Measurements from ENCODE around the gene ITGB8. TPM values are rescaled to one million over a fixed set of nuclear protein-coding genes. Genes with fewer than 3 reads are reported as not detected.

ITGB8 gene
- total RNA-seq, 1 donor from 2014 or later, result 19.0 TPM

DNA sequence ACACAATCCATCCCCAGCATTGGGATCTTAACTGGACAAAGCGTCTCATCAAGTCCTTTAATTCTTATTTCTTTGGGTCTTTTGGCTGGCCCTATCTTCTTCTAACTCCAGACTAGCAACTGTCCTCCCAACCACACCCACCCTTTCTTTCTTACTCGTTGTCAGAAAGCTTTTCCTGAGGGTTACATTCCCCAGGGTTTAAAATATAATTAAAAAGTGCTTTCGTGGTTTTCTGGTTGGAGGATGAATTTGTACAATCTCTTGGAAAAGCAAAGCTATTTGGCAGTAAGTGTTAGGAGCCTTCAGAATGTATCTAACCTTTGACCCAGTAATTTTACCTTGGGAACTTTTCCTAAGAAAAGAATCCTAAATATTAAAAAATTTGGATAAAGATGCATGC is 10.4 kb upstream of the ITGB8 start:
- no peaks in the 10 kb centered on the region for H3K9me3 Mint-ChIP-seq (ENCODE audit: unreplicated experiment)
- no peak overlapping the region for H3K27ac Mint-ChIP-seq (ENCODE audit: unreplicated experiment)
- H3K27me3 Mint-ChIP-seq (ENCODE audit: unreplicated experiment), result no peaks in the 10 kb centered on the region
- H3K36me3 Mint-ChIP-seq (ENCODE audit: unreplicated experiment), result no peaks in the 10 kb centered on the region
- peaks cover 7% of the 10 kb centered on the region for H3K4me1 Mint-ChIP-seq (ENCODE audit: low read depth, unreplicated experiment)
- DNase-seq, result no peak
- TF ChIP-seq CTCF (IDR thresholded peaks at IDR 0.05; ENCODE audit: partially characterized antibody, unreplicated experiment), result no peak
- no peak overlapping the region for H3K4me3 Mint-ChIP-seq (ENCODE audit: unreplicated experiment)

DNA sequence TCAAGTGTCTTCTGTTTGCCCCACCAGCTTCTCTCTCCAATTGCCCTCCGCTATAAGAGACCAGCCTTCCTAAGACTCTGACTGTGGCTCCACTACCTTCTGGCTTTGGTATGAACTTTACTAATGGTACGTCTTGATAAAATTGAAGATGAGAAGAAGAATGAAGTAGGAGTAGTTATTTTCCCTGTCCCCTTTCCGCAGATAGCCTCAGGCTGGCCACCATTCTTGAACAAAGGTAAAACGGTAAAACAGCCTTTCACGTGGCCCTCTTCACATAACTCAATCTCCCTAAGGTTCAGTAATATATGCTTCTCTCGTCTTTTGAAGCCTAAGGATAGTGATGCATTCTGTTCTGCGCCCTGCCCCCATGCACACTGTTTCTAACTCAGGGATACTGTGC is 9.9 kb upstream of the ITGB8 start:
- Mint-ChIP-seq H3K27ac (ENCODE audit: unreplicated experiment) (no peak overlapping the region), H3K9me3 (ENCODE audit: unreplicated experiment) (no peaks in the 10 kb centered on the region), H3K4me1 (ENCODE audit: low read depth, unreplicated experiment) (peaks cover 7% of the 10 kb centered on the region), H3K4me3 (ENCODE audit: unreplicated experiment) (no peak overlapping the region), H3K27me3 (ENCODE audit: unreplicated experiment) (no peaks in the 10 kb centered on the region), H3K36me3 (ENCODE audit: unreplicated experiment) (no peaks in the 10 kb centered on the region)
- no peak for DNase-seq
- TF ChIP-seq CTCF (IDR thresholded peaks at IDR 0.05; ENCODE audit: partially characterized antibody, unreplicated experiment), result no peak

GRCh38 chr7:20323595-20323994 is 7.1 kb upstream of the ITGB8 start:
- H3K27ac Mint-ChIP-seq (ENCODE audit: unreplicated experiment), result no peak overlapping the region

DNA sequence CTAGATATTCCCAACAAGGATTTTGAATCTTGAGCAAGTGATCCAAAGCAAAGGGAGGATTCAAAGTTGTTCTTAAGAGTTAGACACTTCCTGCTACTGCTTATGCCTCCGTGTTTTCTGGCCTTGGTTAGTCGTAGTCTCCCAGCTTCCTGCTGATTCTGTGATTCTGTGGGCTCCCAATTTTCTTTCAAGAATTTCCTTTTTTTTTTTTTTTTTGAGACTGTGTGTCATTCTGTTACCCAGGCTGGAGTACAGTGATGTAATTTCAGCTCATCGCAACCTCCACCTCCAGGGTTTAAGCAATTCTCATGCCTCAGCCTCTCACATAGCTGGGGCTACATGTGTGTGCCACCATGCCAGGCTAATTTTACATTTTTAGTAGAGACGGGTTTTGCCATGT is 4.4 kb upstream of the ITGB8 start:
- no peak overlapping the region for H3K4me3 Mint-ChIP-seq (ENCODE audit: unreplicated experiment)
- TF ChIP-seq CTCF (IDR thresholded peaks at IDR 0.05; ENCODE audit: partially characterized antibody, unreplicated experiment), result no peak
- no peak overlapping the region for H3K27ac Mint-ChIP-seq (ENCODE audit: unreplicated experiment)
- H3K4me1 Mint-ChIP-seq (ENCODE audit: low read depth, unreplicated experiment), result peaks cover 2% of the 10 kb centered on the region
- peaks cover 16% of the 10 kb centered on the region for H3K9me3 Mint-ChIP-seq (ENCODE audit: unreplicated experiment)
- H3K27me3 Mint-ChIP-seq (ENCODE audit: unreplicated experiment), result peaks cover 12% of the 10 kb centered on the region
- no peaks in the 10 kb centered on the region for H3K36me3 Mint-ChIP-seq (ENCODE audit: unreplicated experiment)
- no peak for DNase-seq

More at GRCh38 chr7:20323595-20323994, 7.1 kb upstream of the ITGB8 start:
- no peaks in the 10 kb centered on the region for H3K36me3 Mint-ChIP-seq (ENCODE audit: unreplicated experiment)
- peaks cover 2% of the 10 kb centered on the region for H3K4me1 Mint-ChIP-seq (ENCODE audit: low read depth, unreplicated experiment)
- H3K27me3 Mint-ChIP-seq (ENCODE audit: unreplicated experiment), result no peaks in the 10 kb centered on the region
- no peaks in the 10 kb centered on the region for H3K9me3 Mint-ChIP-seq (ENCODE audit: unreplicated experiment)
- no peak for DNase-seq
- no peak overlapping the region for H3K4me3 Mint-ChIP-seq (ENCODE audit: unreplicated experiment)
- TF ChIP-seq CTCF (IDR thresholded peaks at IDR 0.05; ENCODE audit: partially characterized antibody, unreplicated experiment), result no peak

DNA sequence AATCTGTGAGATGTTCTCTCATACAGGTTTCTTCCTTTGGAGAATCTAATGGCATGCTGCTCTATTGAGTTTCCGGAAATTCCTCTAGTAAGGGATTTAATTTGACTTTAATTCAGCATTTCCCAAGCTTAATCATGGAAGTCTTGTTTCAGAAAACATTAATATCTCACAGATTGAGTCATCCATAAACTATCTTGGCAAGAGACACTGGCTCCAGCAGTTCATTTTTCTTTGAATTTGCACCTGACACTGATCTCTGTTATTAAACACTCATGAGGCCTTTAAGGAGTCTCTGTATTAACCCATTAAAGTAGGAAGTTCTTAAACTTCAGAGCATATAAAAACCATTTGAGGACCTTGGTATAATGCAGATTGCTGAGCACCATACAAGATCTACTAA is 3.6 kb upstream of the ITGB8 start:
- no peak for DNase-seq
- no peak overlapping the region for H3K4me3 Mint-ChIP-seq (ENCODE audit: unreplicated experiment)
- H3K36me3 Mint-ChIP-seq (ENCODE audit: unreplicated experiment), result no peaks in the 10 kb centered on the region
- TF ChIP-seq CTCF (IDR thresholded peaks at IDR 0.05; ENCODE audit: partially characterized antibody, unreplicated experiment), result no peak
- H3K9me3 Mint-ChIP-seq (ENCODE audit: unreplicated experiment), result peaks cover 20% of the 10 kb centered on the region
- H3K4me1 Mint-ChIP-seq (ENCODE audit: low read depth, unreplicated experiment), result peaks cover 4% of the 10 kb centered on the region
- H3K27me3 Mint-ChIP-seq (ENCODE audit: unreplicated experiment), result peaks cover 16% of the 10 kb centered on the region
- H3K27ac Mint-ChIP-seq (ENCODE audit: unreplicated experiment), result no peak overlapping the region

Measured in glutamatergic neuron (in vitro differentiated cells).